Aorta (tissue), 5 donors: ENCODE data around the gene RGPD4. TPM values are rescaled to one million over a fixed set of nuclear protein-coding genes. Genes with fewer than 3 reads are reported as not detected.
"Not testable (repeated sequence)": the region's sequence is repeated elsewhere in the genome, so short reads cannot be mapped to it uniquely, and the experiment has no call there.

Experiments used
- ATAC-seq: fragments of 200-7000 bp; cut with Tn5 transposase; one replicate; pipeline ENCODE4 v1.9.1; 2022; ENCODE audit warnings: moderate library complexity; ENCODE audit not compliant: low FRiP score
- DNase-seq, 2 donors: peaks; one replicate each; pipeline ENCODE4 v3.0.0-alpha.2; 2020
- H3K27ac ChIP-seq, 2 donors: one replicate each; pipeline ENCODE4 v1.5.1; 2013; ENCODE audit warnings: low read length in 2 of 2, mild to moderate bottlenecking in 2 of 2, moderate library complexity in 2 of 2, control low read depth in 1 of 2, inconsistent platforms in 1 of 2, low read depth in 1 of 2
- H3K27me3 ChIP-seq, 2 donors: one replicate each; pipeline ENCODE4 v1.6.1; 2013; ENCODE audit warnings: control low read depth in 1 of 2, low read length in 1 of 2, mild to moderate bottlenecking in 1 of 2, moderate library complexity in 1 of 2; ENCODE audit not compliant: insufficient read depth in 2 of 2, control insufficient read depth in 1 of 2
- H3K36me3 ChIP-seq, 2 donors: one replicate each; pipeline ENCODE4 v1.6.1; 2013; ENCODE audit warnings: control low read depth in 1 of 2, low read length in 1 of 2, mild to moderate bottlenecking in 1 of 2; ENCODE audit not compliant: insufficient read depth in 2 of 2, control insufficient read depth in 1 of 2
- H3K4me1 ChIP-seq, 2 donors: one replicate each; pipeline ENCODE4 v1.6.1; 2013; ENCODE audit warnings: low read length in 2 of 2, control low read depth in 1 of 2, mild to moderate bottlenecking in 1 of 2, moderate library complexity in 1 of 2; ENCODE audit not compliant: insufficient read depth in 2 of 2, control insufficient read depth in 1 of 2
- H3K4me3 ChIP-seq, 2 donors: one replicate each; pipeline ENCODE4 v1.5.1; 2013; ENCODE audit warnings: low read length in 2 of 2, control low read depth in 1 of 2, mild to moderate bottlenecking in 1 of 2
- H3K9me3 ChIP-seq: one replicate; pipeline ENCODE4 v1.6.1; 2013; ENCODE audit warnings: mild to moderate bottlenecking, low read length; ENCODE audit not compliant: control insufficient read depth
- WGBS, 2 donors: extraction: QIAGEN DNeasy Blood & Tissue Kit; methylation state at CpG; one replicate each; pipeline ENCODE4 v1.1.7; 2013; 5-methylcytosine and 5-hydroxymethylcytosine counted together
- intact Hi-C, 2 donors: fragments of 100-400 bp; cut with DNase I; formaldehyde crosslinking; loops; one replicate each; pipeline versions ENCODE4 v1.14.2 to v1.15.0; 2022
- polyA plus RNA-seq, 2 donors: library from polyadenylated mRNA; stranded (reverse); fragments of 200-250 nt; gene quantifications; one replicate each; pipeline ENCODE4 v1.2.3, GENCODE V29; 2013
- total RNA-seq, 2 donors: library from RNA; stranded (reverse); fragmentation: NEBNext Ultra II Directional; extraction: Animal tissue kit (Norgen Biotek cat#: 25700); gene quantifications; one replicate each; pipeline ENCODE4 v1.2.1, GENCODE V29; 2021
- donor health status: healthy with polysubstance abuse.
- donor health status: Bipolar disorder and iron deficiency.
- donor health status: DM: no; HTN: no; CAD: no.
- donor health status: DM: no; HTN: no; CAD: no.
- donor health status: DM: yes; HTN: yes; CAD: no.

The RGPD4 gene
- total and polyA plus RNA-seq, 4 donors: 0.33 to 0.39 TPM; not detected in 2

- H3K27me3 ChIP-seq: no peaks in the 10 kb centered on the region
- no peaks in the 10 kb centered on the region for H3K36me3 ChIP-seq
- WGBS, 2 donors: 51 to 61% methylated on average over 3 of the region's 3 CpGs
- DNase-seq: no peak
- intact Hi-C loops: no loop called here
- no peak for ATAC-seq
- no peak overlapping the region for H3K4me3 ChIP-seq
- H3K4me1 ChIP-seq: peaks cover 0 to 4% of the 10 kb centered on the region in 2 donors
- H3K27ac ChIP-seq: no peak overlapping the region
- no peaks in the 10 kb centered on the region for H3K9me3 ChIP-seq
These were observed 16.9 kb upstream of the RGPD4 start for GRCh38 chr2:107809835-107810234.

- ATAC-seq (no peak), DNase-seq (no peak)
- no peak overlapping the region for H3K4me3 ChIP-seq
- 86 to 89% methylated on average over 1 of the region's 1 CpG for WGBS, 2 donors
- H3K27ac ChIP-seq: no peak overlapping the region
- H3K4me1 ChIP-seq: peaks cover 0 to 4% of the 10 kb centered on the region in 2 donors
- no peaks in the 10 kb centered on the region for H3K27me3 ChIP-seq
- H3K9me3 ChIP-seq: no peaks in the 10 kb centered on the region
- no peaks in the 10 kb centered on the region for H3K36me3 ChIP-seq
- intact Hi-C loops: no loop called here
These were observed 16.0 kb upstream of the RGPD4 start for GRCh38 chr2:107810734-107811133.

DNA sequence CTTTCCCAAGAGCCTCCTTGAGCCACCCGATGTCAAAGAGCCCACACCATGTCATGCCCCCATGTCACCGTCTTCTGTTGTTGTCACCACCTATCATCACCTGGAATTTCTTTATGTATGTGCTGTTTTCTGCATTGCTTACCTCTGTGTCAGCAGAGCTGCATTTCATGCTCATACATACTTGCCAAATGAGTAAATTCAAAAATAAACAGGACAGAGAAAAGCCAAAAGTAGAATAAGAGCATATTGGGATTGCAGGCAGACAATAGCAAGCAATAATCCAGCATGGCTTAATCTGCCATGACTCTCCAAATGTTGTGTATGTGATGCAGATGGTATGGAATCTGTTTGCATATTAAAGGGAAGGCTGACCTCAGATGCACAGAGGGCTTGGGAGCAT, 15.3 kb upstream of the RGPD4 start:
- intact Hi-C loops: no loop called here
- Histone ChIP-seq H3K4me1 (peaks cover 0 to 4% of the 10 kb centered on the region in 2 donors), H3K4me3 (no peak overlapping the region), H3K36me3 (no peaks in the 10 kb centered on the region), H3K27ac (no peak overlapping the region), H3K9me3 (no peaks in the 10 kb centered on the region), H3K27me3 (no peaks in the 10 kb centered on the region)
- DNase-seq: no peak
- WGBS, 2 donors: 63 to 72% methylated on average over 2 of the region's 2 CpGs
- ATAC-seq: no peak

- Histone ChIP-seq H3K9me3 (no peaks in the 10 kb centered on the region), H3K27ac (no peak overlapping the region), H3K36me3 (no peaks in the 10 kb centered on the region), H3K4me1 (peaks cover 0 to 4% of the 10 kb centered on the region in 2 donors), H3K4me3 (no peak overlapping the region), H3K27me3 (no peaks in the 10 kb centered on the region)
- intact Hi-C loops: no loop called here
- ATAC-seq (no peak), DNase-seq (no peak)
- WGBS, 2 donors: 73 to 74% methylated on average over 5 of the region's 5 CpGs
These were observed 14.7 kb upstream of the RGPD4 start for GRCh38 chr2:107812006-107812405.

GRCh38 chr2:107817378-107817777, 9.3 kb upstream of the RGPD4 start:
- no peaks in the 10 kb centered on the region for H3K36me3 ChIP-seq
- 84 to 88% methylated on average over 5 of the region's 5 CpGs for WGBS, 2 donors
- DNase-seq: no peak
- no peaks in the 10 kb centered on the region for H3K27me3 ChIP-seq
- intact Hi-C loops: no loop called here
- no peaks in the 10 kb centered on the region for H3K9me3 ChIP-seq
- no peak overlapping the region for H3K4me3 ChIP-seq
- ATAC-seq: no peak
- no peaks in the 10 kb centered on the region for H3K4me1 ChIP-seq
- H3K27ac ChIP-seq: no peak overlapping the region

- DNase-seq (no peak), ATAC-seq (no peak)
- no peaks in the 10 kb centered on the region for H3K4me1 ChIP-seq
- WGBS, 2 donors: 92 to 96% methylated on average over 4 of the region's 4 CpGs
- H3K27ac ChIP-seq: no peak overlapping the region
- no peaks in the 10 kb centered on the region for H3K27me3 ChIP-seq
- H3K36me3 ChIP-seq: no peaks in the 10 kb centered on the region
- no peak overlapping the region for H3K4me3 ChIP-seq
- intact Hi-C loops: no loop called here
- H3K9me3 ChIP-seq: no peaks in the 10 kb centered on the region
These were observed 4.4 kb upstream of the RGPD4 start for GRCh38 chr2:107822302-107822701.

- WGBS, 2 donors: 83 to 85% methylated on average over 2 of the region's 2 CpGs
- Histone ChIP-seq H3K9me3 (no peaks in the 10 kb centered on the region), H3K4me1 (no peaks in the 10 kb centered on the region), H3K36me3 (no peaks in the 10 kb centered on the region), H3K4me3 (no peak overlapping the region), H3K27ac (no peak overlapping the region), H3K27me3 (no peaks in the 10 kb centered on the region)
- no peak for DNase-seq
- intact Hi-C loops: no loop called here
- no peak for ATAC-seq
These were observed 2.1 kb upstream of the RGPD4 start for GRCh38 chr2:107824451-107825205.

- Histone ChIP-seq H3K4me3 (no peak overlapping the region), H3K36me3 (no peaks in the 10 kb centered on the region), H3K4me1 (no peaks in the 10 kb centered on the region), H3K9me3 (no peaks in the 10 kb centered on the region), H3K27ac (no peak overlapping the region), H3K27me3 (no peaks in the 10 kb centered on the region)
- DNase-seq (no peak), ATAC-seq (no peak)
- intact Hi-C loops: no loop called here
- WGBS, 2 donors: 95% methylated on average over 2 of the region's 2 CpGs
These were observed 1.5 kb upstream of the RGPD4 start for GRCh38 chr2:107825206-107825563.

GRCh38 chr2:107829514-107829913, 2.8 kb downstream of the RGPD4 start:
- H3K36me3 ChIP-seq, H3K27me3 ChIP-seq, ATAC-seq, DNase-seq, intact Hi-C loops, H3K9me3 ChIP-seq, H3K27ac ChIP-seq, H3K4me3 ChIP-seq, H3K4me1 ChIP-seq: not testable (repeated sequence)
- 96% methylated on average over 44 of the region's 46 CpGs for WGBS, 2 donors
